ENCODE data around the gene STXBP5.

DNA sequence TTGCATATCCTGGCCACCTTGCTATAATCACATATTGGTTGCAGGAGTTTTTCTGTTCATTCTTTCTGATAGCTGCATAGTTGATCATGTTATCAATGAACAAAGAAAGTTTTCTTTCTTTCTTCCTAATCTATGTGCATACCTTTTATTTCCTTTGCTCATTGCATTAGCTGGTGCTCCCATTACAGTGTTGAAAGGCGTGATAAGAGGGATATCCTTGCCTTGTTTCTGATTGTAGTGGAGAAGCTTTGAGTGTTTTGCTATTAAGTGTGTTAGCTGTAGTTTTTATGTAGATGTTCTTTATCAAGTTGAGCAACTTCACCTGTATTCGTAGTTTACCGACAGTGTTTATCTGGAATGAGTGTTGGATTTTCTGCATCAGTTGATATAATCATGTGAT is 14.6 kb downstream of the STXBP5 start:
- no peak for TF ChIP-seq CTCF (IDR thresholded peaks at IDR 0.05)
- TF ChIP-seq EP300 (IDR thresholded peaks at IDR 0.05) = no peak
- TF ChIP-seq POLR2A (IDR thresholded peaks at IDR 0.05) = no peak

Data from ovary (tissue), 3 donors.